GM12892 (cell line): ENCODE results near the gene DHX16.

ENCODE experiments used
- DNase-seq: peaks from one replicate; pipeline ENCODE4 v3.0.0; 2011; ENCODE audit not compliant: insufficient read length
- FAIRE-seq: peaks from 2 replicates; lab custom pipeline; 2011; peaks lifted over from hg19 to GRCh38; lab: Jason Lieb, UNC
- POLR2A ChIP-seq: IDR thresholded peaks from 2 replicates; pipeline ENCODE4 v1.6.1; 2011; ENCODE audit warnings: low read depth, low read length, control low read depth
- POLR2AphosphoS5 ChIP-seq: IDR thresholded peaks from 2 replicates; pipeline ENCODE4 v1.6.1; 2011; ENCODE audit warnings: low read depth, low read length, control low read depth
- TAF1 ChIP-seq: IDR thresholded peaks from 2 replicates; pipeline ENCODE4 v1.6.1; 2011; ENCODE audit warnings: low read depth, mild to moderate bottlenecking, control low read depth, low read length, borderline replicate concordance

DHX16 gene

DNA sequence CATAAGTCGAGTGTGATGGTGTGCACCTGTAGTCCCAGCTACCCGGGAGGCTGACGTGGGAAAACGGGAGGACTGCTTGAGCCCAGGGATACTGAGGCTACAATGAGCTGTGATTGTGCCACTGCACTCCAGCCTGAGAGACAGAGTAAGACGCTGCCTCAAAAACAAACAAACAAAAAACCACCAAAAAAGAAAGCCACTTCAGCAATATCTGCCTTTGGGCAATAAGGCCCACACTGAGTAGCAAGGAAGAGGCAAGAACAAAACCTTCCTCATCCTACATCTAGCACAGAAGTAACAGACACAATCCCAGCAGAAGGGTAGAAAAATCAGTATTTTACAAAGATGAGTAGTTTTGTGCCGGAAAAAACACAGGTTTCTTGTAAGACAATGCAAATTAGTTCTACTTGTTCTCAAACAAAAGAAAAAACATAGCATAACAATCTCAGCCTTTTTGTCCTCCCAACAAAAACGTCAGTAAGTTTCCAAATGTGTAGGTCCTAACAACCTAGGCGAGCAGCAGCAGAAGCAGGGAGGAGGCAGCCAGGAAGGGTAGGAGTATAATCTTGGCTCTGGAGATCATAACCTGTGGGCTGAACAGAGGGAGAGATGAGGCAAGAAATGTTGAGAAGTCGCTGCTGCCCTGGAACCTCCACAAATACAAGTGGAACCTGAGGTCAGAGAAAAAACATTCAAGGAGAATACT, 61.5 kb downstream of the DHX16 start:
- FAIRE-seq (no peak), DNase-seq (no peak)
- no peak for TF ChIP-seq POLR2A
- no peak for TF ChIP-seq TAF1
- no peak for TF ChIP-seq POLR2AphosphoS5

DNA sequence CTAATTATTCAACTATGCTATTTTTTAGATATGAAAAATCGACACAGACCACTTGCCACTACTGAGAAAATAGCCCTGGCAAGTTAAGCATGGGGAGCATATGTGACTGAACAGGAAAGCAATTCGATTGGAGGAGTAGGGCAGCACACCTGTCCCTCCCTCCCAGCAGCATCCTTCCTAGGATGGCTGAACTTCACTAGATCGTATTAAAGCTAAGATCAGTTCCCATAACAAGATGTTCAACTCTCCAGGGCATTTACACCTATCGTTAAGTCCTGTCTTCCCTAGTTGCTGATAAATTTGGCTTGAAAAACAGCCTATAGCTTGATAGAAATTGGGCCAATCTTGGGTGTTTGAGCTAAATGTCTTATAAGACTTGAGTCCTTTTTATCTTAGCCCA, 62.7 kb downstream of the DHX16 start:
- FAIRE-seq (no peak), DNase-seq (no peak)
- TF ChIP-seq POLR2AphosphoS5 = no peak
- TF ChIP-seq TAF1 = no peak
- no peak for TF ChIP-seq POLR2A

DNA sequence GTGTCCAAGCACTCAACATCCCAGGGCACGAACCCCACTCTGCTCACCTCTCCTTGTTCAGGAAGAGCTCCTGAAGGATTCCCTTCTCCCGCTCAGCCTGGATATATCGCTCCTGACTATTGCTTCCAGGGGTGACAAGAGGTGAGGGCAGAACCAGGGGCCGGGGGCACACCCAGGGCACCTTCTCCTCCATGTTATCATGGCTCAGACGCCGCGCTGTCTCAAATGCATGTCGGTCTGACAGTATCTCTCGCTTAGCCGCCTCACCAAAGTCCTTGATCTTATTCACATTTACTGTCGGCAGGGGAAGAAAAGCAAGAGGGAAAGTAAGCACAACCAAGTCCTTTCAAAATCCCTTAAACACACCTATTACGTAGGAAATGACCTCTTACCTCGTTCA, 68.8 kb downstream of the DHX16 start:
- FAIRE-seq (no peak), DNase-seq (no peak)
- TF ChIP-seq POLR2AphosphoS5 = no peak
- no peak for TF ChIP-seq TAF1
- no peak for TF ChIP-seq POLR2A
